AG04450 (cell line): ENCODE results near the gene TWNK. TPM values are rescaled to one million over a fixed set of nuclear protein-coding genes. Genes with fewer than 3 reads are reported as not detected.

ENCODE experiments used
- CTCF ChIA-PET: fragments of 300-600, 350-600 bp; formaldehyde crosslinking; extraction: SDS; loops from one replicate; lab custom pipeline; 2022; ENCODE audit warnings: antibody characterized with exemption, inconsistent platforms; lab: Charles Lee
- POLR2A ChIA-PET: fragments of 350-600 bp; formaldehyde crosslinking; extraction: SDS; loops from one replicate; lab custom pipeline; 2021; ENCODE audit warnings: antibody characterized with exemption, inconsistent platforms; lab: Yijun Ruan, JAX
- DNase-seq: peaks from one replicate; pipeline ENCODE4 v3.0.0-alpha.2; 2011; ENCODE audit warnings: low read depth, low spot score
- H3K27ac ChIP-seq: one replicate; pipeline ENCODE4 v1.5.1; 2012; ENCODE audit warnings: low read depth, low read length, control low read depth
- H3K27me3 ChIP-seq: one replicate; pipeline ENCODE4 v1.6.0; 2012; ENCODE audit warnings: low read length; ENCODE audit not compliant: control insufficient read depth, insufficient read depth
- H3K4me3 ChIP-seq: 2 replicates; pipeline ENCODE4 v1.5.1; 2011; ENCODE audit warnings: mild to moderate bottlenecking, low read depth, low read length, control low read depth
- H3K9me3 ChIP-seq: 2 replicates; pipeline ENCODE4 v1.5.1; 2012; ENCODE audit warnings: low read length; ENCODE audit not compliant: control insufficient read depth, insufficient read depth
- polyA plus RNA-seq: library from polyadenylated mRNA; depleted of rRNA; stranded (reverse); fragments of >200 nt; gene quantifications from 2 replicates; pipeline ENCODE4 v1.2.3, GENCODE V29; 2011
- TF ChIP-seq, protein P1 (sequence below): IDR thresholded peaks from 2 replicates; pipeline ENCODE4 v1.5.1; 2011; ENCODE audit warnings: low read depth, low read length, control low read depth, inconsistent platforms

TWNK gene
- polyA plus RNA-seq, 1 experiment: 4.3 TPM

DNA sequence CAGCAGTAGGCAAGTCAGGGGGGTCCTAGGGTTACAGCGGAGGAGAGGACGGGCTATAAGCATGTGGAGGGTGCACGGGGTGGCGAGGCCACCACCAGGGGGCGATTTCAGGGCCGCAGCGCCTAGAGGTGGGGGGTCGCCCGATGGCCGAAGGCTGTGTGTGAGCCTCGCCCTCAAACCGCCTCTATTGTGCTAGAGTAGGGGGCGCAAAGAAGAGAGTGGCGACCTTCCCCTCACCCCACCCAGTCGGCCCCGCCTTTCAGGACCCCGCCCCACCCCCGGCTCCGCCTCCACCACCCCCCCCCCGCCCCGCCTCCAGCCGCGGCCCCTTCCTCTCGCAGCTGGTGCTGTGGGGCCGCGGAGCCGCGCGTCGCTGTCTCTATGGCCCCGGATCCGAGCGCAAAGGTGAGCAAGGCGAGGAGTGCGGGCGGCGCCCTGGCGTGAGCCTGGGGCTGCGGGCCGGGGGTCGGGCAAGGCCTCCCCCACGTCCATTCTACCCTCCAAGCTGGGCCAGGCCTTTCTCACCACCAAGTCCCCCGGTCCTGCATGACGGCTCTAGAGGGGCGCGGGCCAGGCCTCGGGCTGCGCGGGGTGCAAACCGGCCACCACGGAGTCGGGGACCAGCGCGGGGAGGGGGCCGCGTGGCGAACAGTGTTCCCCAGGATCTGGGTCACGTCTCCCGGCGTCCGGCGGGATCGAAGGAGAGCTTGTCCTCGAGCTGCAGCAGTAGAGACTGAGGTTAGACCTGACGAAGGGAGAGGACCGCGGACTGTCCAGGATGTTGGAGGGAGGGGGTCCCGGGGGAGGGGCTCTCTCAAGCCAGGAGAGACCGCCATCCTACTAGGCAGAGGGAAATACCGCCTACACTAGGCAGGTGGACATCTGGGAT lies 17.9 kb upstream of the TWNK start, which contains the start of gene SEMA4G:
Gene SEMA4G (plus strand): TSS at position 318 of the 889 bp plus-strand sequence. CDS start 3,409 bp downstream, outside the sequence.
- Histone ChIP-seq H3K27ac (peak within 1 kb of the TSS; percentile 21), H3K9me3 (no peaks in the 10 kb centered on the region), H3K4me3 (peak within 1 kb of the TSS; percentile 67), H3K27me3 (no peaks in the 10 kb centered on the region)
- TF ChIP-seq, protein P1, sequence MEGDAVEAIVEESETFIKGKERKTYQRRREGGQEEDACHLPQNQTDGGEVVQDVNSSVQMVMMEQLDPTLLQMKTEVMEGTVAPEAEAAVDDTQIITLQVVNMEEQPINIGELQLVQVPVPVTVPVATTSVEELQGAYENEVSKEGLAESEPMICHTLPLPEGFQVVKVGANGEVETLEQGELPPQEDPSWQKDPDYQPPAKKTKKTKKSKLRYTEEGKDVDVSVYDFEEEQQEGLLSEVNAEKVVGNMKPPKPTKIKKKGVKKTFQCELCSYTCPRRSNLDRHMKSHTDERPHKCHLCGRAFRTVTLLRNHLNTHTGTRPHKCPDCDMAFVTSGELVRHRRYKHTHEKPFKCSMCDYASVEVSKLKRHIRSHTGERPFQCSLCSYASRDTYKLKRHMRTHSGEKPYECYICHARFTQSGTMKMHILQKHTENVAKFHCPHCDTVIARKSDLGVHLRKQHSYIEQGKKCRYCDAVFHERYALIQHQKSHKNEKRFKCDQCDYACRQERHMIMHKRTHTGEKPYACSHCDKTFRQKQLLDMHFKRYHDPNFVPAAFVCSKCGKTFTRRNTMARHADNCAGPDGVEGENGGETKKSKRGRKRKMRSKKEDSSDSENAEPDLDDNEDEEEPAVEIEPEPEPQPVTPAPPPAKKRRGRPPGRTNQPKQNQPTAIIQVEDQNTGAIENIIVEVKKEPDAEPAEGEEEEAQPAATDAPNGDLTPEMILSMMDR: peak; percentile 78
- CTCF ChIA-PET: interaction anchor here (0.6 to 2.5 kb wide), 17 partner anchors 11 to 320 kb away, joined by 3 to 10 read pairs (median 4); partner anchors contain the start of genes MRPL43, PDZD7, SFXN3 and TWNK
- DNase-seq: no peak
- POLR2A ChIA-PET: no interaction called here

DNA sequence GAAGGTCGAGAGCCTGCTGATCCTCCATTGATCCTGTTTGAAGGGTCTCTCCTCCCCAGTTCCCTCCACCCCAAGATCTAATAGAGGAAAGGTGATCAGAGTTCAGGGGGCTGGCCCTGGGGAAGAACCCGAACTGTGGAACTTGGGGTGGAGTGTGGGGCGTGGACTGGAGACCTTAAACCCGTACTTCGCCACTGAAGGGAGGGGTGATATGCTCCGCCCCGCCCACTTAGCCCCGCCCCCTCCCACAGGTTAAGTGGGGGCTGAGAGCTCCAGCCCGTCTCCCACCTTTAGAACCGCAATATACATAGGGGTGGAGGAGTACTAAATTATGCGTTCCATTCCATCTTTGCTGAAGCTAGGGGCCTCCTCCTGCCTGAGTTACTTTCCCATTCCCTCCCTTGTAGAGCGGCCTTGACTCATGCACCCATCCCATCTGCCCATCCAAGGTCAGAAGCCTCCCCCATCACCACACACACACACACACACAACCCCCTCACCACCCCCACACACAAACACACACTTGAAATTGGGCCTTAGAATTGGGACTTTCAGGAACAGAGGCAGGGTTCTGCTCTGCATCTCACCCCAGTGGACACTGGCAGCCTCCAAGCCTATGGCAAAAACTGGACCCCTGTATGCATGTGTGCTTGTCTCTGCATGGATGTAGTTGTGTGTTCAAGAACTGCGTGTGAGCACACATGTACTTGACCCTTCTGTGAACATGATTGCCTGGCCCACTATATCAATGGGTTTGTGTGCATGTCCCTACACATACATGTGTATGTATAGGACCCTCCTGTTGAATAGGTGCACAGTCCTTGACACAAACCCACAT lies 17.0 kb upstream of the TWNK start:
- ChIA-PET CTCF (interaction anchor here (0.6 to 2.5 kb wide), 5 partner anchors 17 to 319 kb away, joined by 3 to 10 read pairs (median 3); partner anchors contain the start of genes MRPL43 and TWNK), POLR2A (no interaction called here)

DNA sequence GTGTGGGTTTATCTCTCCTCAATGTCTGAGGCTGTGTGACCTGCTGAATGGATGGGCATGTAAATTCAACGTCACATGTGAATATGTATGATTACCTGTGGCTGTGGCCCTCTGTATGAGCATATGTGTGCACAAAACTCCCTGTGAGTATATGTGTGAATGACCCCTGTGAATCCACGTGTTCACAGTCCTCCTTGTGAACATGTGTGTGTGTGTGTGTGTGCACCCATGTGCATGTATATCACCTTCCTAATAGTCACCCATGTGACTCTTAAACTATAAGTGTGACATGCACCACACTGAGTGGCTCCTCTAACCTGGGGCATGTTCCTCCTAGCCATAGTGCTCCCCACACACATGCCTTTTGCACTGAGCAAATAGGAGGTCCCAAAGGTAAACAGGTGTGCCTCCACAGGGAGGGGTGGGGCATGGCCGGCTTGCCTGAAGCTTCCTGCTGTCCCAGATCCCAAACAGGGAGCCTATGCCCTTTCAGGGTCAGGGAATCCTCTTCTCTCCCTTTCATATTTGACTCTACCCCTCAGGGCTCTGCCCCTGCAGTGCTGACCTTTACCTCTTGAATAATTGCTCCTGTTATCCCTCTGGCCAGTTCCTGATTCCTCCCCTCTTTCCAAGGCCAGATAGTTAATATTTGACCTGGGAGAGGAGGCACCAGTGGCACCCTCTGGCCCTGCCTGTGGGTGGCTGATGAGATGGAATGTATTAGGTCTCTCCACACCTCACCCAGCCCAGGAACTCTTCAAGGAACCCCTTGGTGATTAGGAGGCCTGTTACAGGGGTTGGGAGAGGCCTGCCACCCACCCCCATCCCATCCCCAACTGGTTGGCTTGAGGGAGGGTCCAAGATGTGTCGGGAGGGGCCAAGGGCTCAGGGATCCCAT lies 16.2 kb upstream of the TWNK start:
- Histone ChIP-seq H3K4me3 (no peak overlapping the region), H3K9me3 (no peaks in the 10 kb centered on the region), H3K27me3 (no peaks in the 10 kb centered on the region), H3K27ac (no peak overlapping the region)
- DNase-seq: no peak
- CTCF ChIA-PET: no interaction called here
- TF ChIP-seq, protein P1: no peak
- POLR2A ChIA-PET: no interaction called here

More for the DNA sequence above, 17.0 kb upstream of the TWNK start:
- TF ChIP-seq, protein P1: no peak
- Histone ChIP-seq H3K27me3 (no peaks in the 10 kb centered on the region), H3K27ac (no peak overlapping the region), H3K4me3 (peak overlapping the region; percentile 67), H3K9me3 (no peaks in the 10 kb centered on the region)
- no peak for DNase-seq

GRCh38 chr10:100972115-100972903 lies 15.0 kb upstream of the TWNK start:
- POLR2A ChIA-PET: no interaction called here
- Histone ChIP-seq H3K27ac (no peak overlapping the region), H3K9me3 (no peaks in the 10 kb centered on the region), H3K27me3 (no peaks in the 10 kb centered on the region), H3K4me3 (no peak overlapping the region)
- TF ChIP-seq, protein P1: no peak
- DNase-seq: no peak
- CTCF ChIA-PET: interaction anchor here (1.5 kb wide), 1 partner anchor 42 kb away, joined by 6 read pairs; no protein-coding TSS in a partner anchor
